H1 (cell line): Measurements from ENCODE around the gene OR51I1. TPM values are rescaled to one million over a fixed set of nuclear protein-coding genes. Genes with fewer than 3 reads are reported as not detected.

Source experiments
- CTCF ChIA-PET: fragments of 300-600 bp; sonication (Branson Sonifier 250); formaldehyde crosslinking; loops from one replicate; lab custom pipeline; 2021; ENCODE audit not compliant: partially characterized antibody; lab: Charles Lee
- POLR2A ChIA-PET: fragments of 300-600 bp; sonication (Branson Sonifier 250); formaldehyde crosslinking; loops from one replicate; lab custom pipeline; 2021; ENCODE audit warnings: inconsistent platforms; ENCODE audit not compliant: partially characterized antibody; lab: Charles Lee
- DNase-seq, 2 experiments: peaks; one replicate each; pipeline versions ENCODE4 v3.0.0 to v3.0.0-alpha.2; 2010 to 2022; ENCODE audit warnings: low spot score in 2 of 2, low read depth in 1 of 2, mixed read lengths in 1 of 2
- FAIRE-seq: peaks from 2 replicates; lab custom pipeline; 2011; peaks lifted over from hg19 to GRCh38; lab: Jason Lieb, UNC
- H2AFZ ChIP-seq: 2 replicates; pipeline ENCODE4 v1.8.1; 2012; ENCODE audit warnings: low read length, inconsistent platforms
- H2AK5ac ChIP-seq: 2 replicates; pipeline ENCODE4 v1.6.1; 2013; ENCODE audit warnings: low read depth, low read length
- H2BK120ac ChIP-seq: replicated peaks from 2 replicates; pipeline ENCODE3; 2013; ENCODE audit warnings: low read depth, low read length, inconsistent platforms
- H2BK12ac ChIP-seq: 2 replicates; pipeline ENCODE4 v1.6.1; 2013; ENCODE audit warnings: low read depth, low read length
- H2BK15ac ChIP-seq: 2 replicates; pipeline ENCODE4 v1.6.1; 2013; ENCODE audit warnings: low read length
- H2BK20ac ChIP-seq: 2 replicates; pipeline ENCODE4 v1.6.1; 2013; ENCODE audit warnings: low read length
- H2BK5ac ChIP-seq: 2 replicates; pipeline ENCODE4 v1.6.1; 2013; ENCODE audit warnings: low read depth, low read length
- H3K14ac ChIP-seq: 2 replicates; pipeline ENCODE4 v1.6.1; 2013; ENCODE audit warnings: inconsistent platforms; ENCODE audit not compliant: insufficient read length
- H3K18ac ChIP-seq: 2 replicates; pipeline ENCODE4 v1.6.1; 2013; ENCODE audit warnings: low read length; ENCODE audit errors: extremely low read depth
- H3K23ac ChIP-seq: 2 replicates; pipeline ENCODE4 v1.6.1; 2013; ENCODE audit warnings: inconsistent platforms; ENCODE audit not compliant: insufficient read length
- H3K23me2 ChIP-seq: 2 replicates; pipeline ENCODE4 v1.6.1; 2013; ENCODE audit warnings: low read depth, low read length
- H3K27ac ChIP-seq: 2 replicates; pipeline ENCODE4 v1.6.1; 2011; ENCODE audit warnings: low read depth, low read length, inconsistent platforms
- H3K27me3 ChIP-seq, 4 experiments: replicated peaks in 1 of 4; 1 replicate in 1 of 4; 2 replicates in 3 of 4; pipeline versions ENCODE4 v1.6.1 to v1.8.1; 2011 to 2013; ENCODE audit warnings: low read length in 3 of 4, mild to moderate bottlenecking in 3 of 4, inconsistent platforms in 2 of 4, mixed read lengths in 2 of 4, moderate library complexity in 1 of 4; ENCODE audit not compliant: control insufficient read depth in 3 of 4, insufficient read depth in 3 of 4; ENCODE audit errors: extremely low read depth in 1 of 4
- H3K36me3 ChIP-seq, 4 experiments: 2 replicates each; pipeline versions ENCODE4 v1.6.1 to v1.8.1; 2011 to 2013; ENCODE audit warnings: mild to moderate bottlenecking in 4 of 4, low read length in 3 of 4, moderate library complexity in 2 of 4, control low read depth in 1 of 4, inconsistent platforms in 1 of 4; ENCODE audit not compliant: insufficient read depth in 4 of 4, control insufficient read depth in 2 of 4
- H3K4ac ChIP-seq: replicated peaks from 2 replicates; pipeline ENCODE3; 2013; ENCODE audit warnings: low read length, low read depth, mixed read lengths, inconsistent platforms; ENCODE audit not compliant: insufficient read length
- H3K4me1 ChIP-seq, 4 experiments: replicated peaks in 1 of 4; 1 replicate in 1 of 4; 2 replicates in 3 of 4; pipeline versions ENCODE4 v1.6.1 to v1.8.1; 2011 to 2013; ENCODE audit warnings: low read length in 3 of 4, inconsistent platforms in 2 of 4, mixed read lengths in 1 of 4; ENCODE audit not compliant: insufficient read depth in 4 of 4, control insufficient read depth in 3 of 4
- H3K4me2 ChIP-seq, 2 experiments: 2 replicates each; pipeline versions ENCODE4 v1.6.1 to v1.8.1; 2011 to 2013; ENCODE audit warnings: low read depth in 2 of 2, low read length in 2 of 2, control low read depth in 1 of 2, inconsistent platforms in 1 of 2, mild to moderate bottlenecking in 1 of 2; ENCODE audit not compliant: insufficient read depth in 1 of 2
- H3K4me3 ChIP-seq, 4 experiments: fragments of 200-600, 300-600 bp in 1 of 4; sonication (generic), shearing (Covaris generic), sonication (Bioruptor Twin) in 1 of 4; 2 replicates each; pipeline versions ENCODE4 v1.5.1 to v1.8.1; 2011 to 2016; ENCODE audit warnings: low read length in 4 of 4, low read depth in 3 of 4, control low read depth in 2 of 4, inconsistent platforms in 2 of 4, mild to moderate bottlenecking in 2 of 4, mixed read lengths in 1 of 4, moderate library complexity in 1 of 4; ENCODE audit not compliant: insufficient read depth in 2 of 4; ENCODE audit errors: extremely low read depth in 1 of 4
- H3K56ac ChIP-seq: replicated peaks from 2 replicates; pipeline ENCODE3; 2013; ENCODE audit warnings: low read depth, mild to moderate bottlenecking, mixed read lengths, low read length, inconsistent platforms; ENCODE audit not compliant: insufficient read length
- H3K79me1 ChIP-seq: 2 replicates; pipeline ENCODE4 v1.6.1; 2013; ENCODE audit warnings: low read depth, low read length, control low read depth
- H3K79me2 ChIP-seq, 2 experiments: 2 replicates each; pipeline versions ENCODE4 v1.6.1 to v1.8.1; 2012 to 2013; ENCODE audit warnings: low read length in 2 of 2, mild to moderate bottlenecking in 2 of 2, inconsistent platforms in 1 of 2; ENCODE audit not compliant: insufficient read depth in 2 of 2, control insufficient read depth in 1 of 2
- H3K9ac ChIP-seq, 4 experiments: replicated peaks in 1 of 4; 1 replicate in 1 of 4; 2 replicates in 3 of 4; pipeline versions ENCODE4 v1.6.1 to v1.8.1; 2011 to 2013; ENCODE audit warnings: low read depth in 3 of 4, low read length in 3 of 4, control low read depth in 2 of 4, mild to moderate bottlenecking in 2 of 4, moderate library complexity in 2 of 4, inconsistent platforms in 1 of 4; ENCODE audit errors: extremely low read depth in 1 of 4
- H3K9me3 ChIP-seq, 2 experiments: 2 replicates each; pipeline versions ENCODE4 v1.6.1 to v1.8.1; 2012 to 2013; ENCODE audit warnings: mild to moderate bottlenecking in 2 of 2, moderate library complexity in 2 of 2, control low read depth in 1 of 2, inconsistent platforms in 1 of 2, low read depth in 1 of 2, low read length in 1 of 2, mixed read lengths in 1 of 2; ENCODE audit not compliant: insufficient read depth in 2 of 2
- H4K20me1 ChIP-seq, 2 experiments: replicated peaks in 1 of 2; 2 replicates each; pipeline versions ENCODE3 to v1.8.1; 2011 to 2013; ENCODE audit warnings: inconsistent platforms in 2 of 2, low read length in 2 of 2, mild to moderate bottlenecking in 1 of 2; ENCODE audit not compliant: insufficient read depth in 2 of 2, control insufficient read depth in 1 of 2
- H4K5ac ChIP-seq: 2 replicates; pipeline ENCODE4 v1.6.1; 2013; ENCODE audit warnings: low read length, low read depth, mixed read lengths, inconsistent platforms; ENCODE audit not compliant: insufficient read length
- H4K8ac ChIP-seq: 2 replicates; pipeline ENCODE4 v1.8.0; 2013; ENCODE audit warnings: mild to moderate bottlenecking, moderate library complexity, low read length, inconsistent platforms; ENCODE audit not compliant: insufficient read depth; ENCODE audit errors: extremely low read depth
- H4K91ac ChIP-seq: replicated peaks from 2 replicates; pipeline ENCODE3; 2013; ENCODE audit warnings: low read length, mixed read lengths, inconsistent platforms; ENCODE audit not compliant: insufficient read length
- BACH1 ChIP-seq: IDR thresholded peaks from 2 replicates; pipeline ENCODE4 v1.6.1; 2012; ENCODE audit warnings: low read length, improper control_type of control experiment
- CBX8 ChIP-seq: fragments of 300-800, 300-1000 bp; sonication (generic); IDR thresholded peaks from 2 replicates; pipeline ENCODE4 v1.7.1; 2016; ENCODE audit warnings: low read depth, low read length, borderline replicate concordance
- EZH2 ChIP-seq: fragments of 200-600 bp; sonication (generic); IDR thresholded peaks from 2 replicates; pipeline ENCODE4 v1.7.1; 2012; ENCODE audit warnings: low read depth, mild to moderate bottlenecking, moderate library complexity, low read length, inconsistent platforms; ENCODE audit not compliant: severe bottlenecking
- FOSL1 ChIP-seq: IDR thresholded peaks from 2 replicates; pipeline ENCODE4 v1.6.1; 2011; ENCODE audit warnings: mild to moderate bottlenecking, low read depth, low read length, moderate library complexity; ENCODE audit not compliant: insufficient read depth
- HDAC2 ChIP-seq, 2 experiments: fragments of 300-600 bp in 1 of 2; sonication (generic) in 1 of 2; IDR thresholded peaks; 2 replicates each; pipeline ENCODE4 v1.6.1; 2011 to 2012; ENCODE audit warnings: low read depth in 2 of 2, low read length in 2 of 2, mild to moderate bottlenecking in 2 of 2, moderate library complexity in 2 of 2, borderline replicate concordance in 1 of 2, inconsistent platforms in 1 of 2
- KDM4A ChIP-seq: IDR thresholded peaks from one replicate; pipeline ENCODE4 v1.7.1; 2012; ENCODE audit warnings: low read depth, mild to moderate bottlenecking, moderate library complexity, low read length, inconsistent platforms; ENCODE audit not compliant: severe bottlenecking
- NRF1 ChIP-seq: IDR thresholded peaks from 2 replicates; pipeline ENCODE4 v1.6.1; 2011; ENCODE audit warnings: mild to moderate bottlenecking, low read depth, low read length, improper control_type of control experiment
- SIX5 ChIP-seq: IDR thresholded peaks from 2 replicates; pipeline ENCODE4 v1.6.1; 2011; ENCODE audit warnings: mild to moderate bottlenecking, low read depth, low read length
- SP4 ChIP-seq: IDR thresholded peaks from 2 replicates; pipeline ENCODE4 v1.6.1; 2012; ENCODE audit warnings: low read length, inconsistent platforms
- TAF1 ChIP-seq: IDR thresholded peaks from 2 replicates; pipeline ENCODE4 v1.6.1; 2011; ENCODE audit warnings: mild to moderate bottlenecking, low read depth, low read length
- WGBS, 2 experiments: shearing (Covaris generic) in 1 of 2; methylation state at CpG; one replicate each; pipeline versions ENCODE4 v1.1.6 to v1.1.7; 2013 to 2015; ENCODE audit warnings: low lambda C conversion rate in 2 of 2, mixed read lengths in 2 of 2, inconsistent platforms in 1 of 2, low coverage in 1 of 2, missing lambda C conversion rate in 1 of 2; ENCODE audit not compliant: insufficient replicate concordance in 2 of 2, insufficient coverage in 1 of 2, insufficient read length in 1 of 2; ENCODE audit errors: extremely low coverage in 1 of 2, missing lambda C conversion rate in 1 of 2; 5-methylcytosine and 5-hydroxymethylcytosine counted together
- polyA plus RNA-seq, 7 experiments: library from polyadenylated mRNA; depleted of rRNA in 3 of 7; stranded (reverse) in 5 of 7; unstranded in 2 of 7; fragments of >200 nt in 5 of 7; fragments of 200-250 nt in 2 of 7; gene quantifications; 1 replicate in 5 of 7; 2 replicates in 1 of 7; 4 replicates in 1 of 7; pipeline versions ENCODE4 v1.2.1 to v1.2.3, GENCODE V29; 2011 to 2013; ENCODE audit warnings: missing spikeins in 2 of 7, mixed read lengths in 2 of 7
- total RNA-seq: library from RNA; stranded (reverse); fragmentation: NEBNext Ultra II Directional; extraction: Animal tissue kit (Norgen Biotek cat#: 25700); gene quantifications from 2 replicates; pipeline ENCODE4 v1.2.1, GENCODE V29; 2021

Gene OR51I1
- total and polyA plus RNA-seq, 2 of the 8 experiments (the other 6 are each of a cell fraction or from before 2014, with no cell fraction given), result not detected

DNA sequence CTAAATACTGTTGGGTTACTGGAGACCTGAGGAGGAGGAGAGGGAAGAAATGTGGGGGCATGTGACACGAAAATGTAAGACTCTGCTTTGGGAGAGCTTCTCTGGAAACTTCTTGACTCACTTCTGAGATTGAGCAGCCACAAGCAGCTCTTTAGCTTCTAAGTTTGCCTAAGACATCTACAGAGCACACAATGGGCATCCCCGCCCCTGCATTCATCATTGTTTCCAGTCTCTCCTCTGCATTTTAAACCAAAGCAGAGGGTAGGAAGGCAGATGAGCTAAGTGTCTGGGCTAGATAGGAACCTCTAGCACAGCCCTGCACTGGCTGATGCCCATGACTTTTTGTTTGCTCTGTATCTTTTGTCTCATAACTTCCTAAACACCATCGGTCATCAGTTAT lies 45.1 kb upstream of the OR51I1 start:
- Histone ChIP-seq H2BK20ac (no peak overlapping the region), H2BK5ac (no peak overlapping the region), H2BK120ac (no peak overlapping the region), H3K4me1 (no peaks in the 10 kb centered on the region), H3K79me1 (no peaks in the 10 kb centered on the region), H2BK12ac (no peak overlapping the region), H4K8ac (no peak overlapping the region), H4K5ac (no peak overlapping the region), H3K23ac (no peak overlapping the region), H3K4me2 (no peak overlapping the region), H3K23me2 (peaks cover 2% of the 10 kb centered on the region; the same call in 1 of the 2 replicates), H2AK5ac (no peak overlapping the region), H2BK15ac (no peak overlapping the region), H2AFZ (peak overlapping the region; percentile 17; the same call in 1 of the 2 replicates), H4K91ac (no peak overlapping the region), H3K18ac (no peak overlapping the region), H3K14ac (no peak overlapping the region), H3K36me3 (no peaks in the 10 kb centered on the region), H4K20me1 (no peaks in the 10 kb centered on the region), H3K27me3 (no peaks in the 10 kb centered on the region), H3K79me2 (no peaks in the 10 kb centered on the region), H3K4ac (no peak overlapping the region), H3K27ac (no peak overlapping the region), H3K56ac (no peak overlapping the region), H3K4me3 (no peak overlapping the region), H3K9ac (no peak overlapping the region), H3K9me3 (no peaks in the 10 kb centered on the region)
- POLR2A ChIA-PET, result no interaction called here
- DNase-seq (no peak), FAIRE-seq (no peak)
- no peak for TF ChIP-seq NRF1
- TF ChIP-seq TAF1, result no peak
- TF ChIP-seq FOSL1, result no peak
- TF ChIP-seq BACH1, result no peak
- no peak for TF ChIP-seq SP4
- TF ChIP-seq SIX5, result no peak
- TF ChIP-seq CBX8, result no peak
- TF ChIP-seq EZH2, result no peak
- TF ChIP-seq HDAC2 (IDR thresholded peaks at IDR 0.05; ENCODE audit: borderline replicate concordance in 1 of 2, low read depth in 2 of 2, low read length in 2 of 2), result no peak
- no peak for TF ChIP-seq KDM4A
- WGBS, 2 experiments, result 95% methylated on average over 3 of the region's 3 CpGs; no CpG with 5 or more reads in 1 of the 2 experiments
- CTCF ChIA-PET, result interaction anchor here (0.5 to 2.2 kb wide), 5 partner anchors 10 to 645 kb away, joined by 3 to 10 read pairs (median 3); no protein-coding TSS in a partner anchor
